Epithelial cell of alveolus of lung (primary cell): ENCODE measurements around the gene ZNG1B. TPM values are rescaled to one million over a fixed set of nuclear protein-coding genes. Genes with fewer than 3 reads are reported as not detected.

Experiments
- total RNA-seq: library from RNA; depleted of rRNA; stranded (reverse); fragments of >200 nt; gene quantifications from 2 replicates; pipeline ENCODE4 v1.2.1, GENCODE V29; 2015

ZNG1B gene
- 9.6 and 17.3 TPM in 2 replicates for total RNA-seq

GRCh38 chr2:113437508-113438465, at the start of gene ZNG1B:
TSS of gene ZNG1B (plus strand) at chr2:113437691. CDS start at chr2:113437869, 178 bp downstream.

GRCh38 chr2:113498365-113498764, 60.9 kb downstream of the ZNG1B start, which contains the start of gene FOXD4L1:
TSS of gene FOXD4L1 (plus strand) at chr2:113498665. CDS start at chr2:113499257, 592 bp downstream.

Other genes with a start within 250 kb of the ZNG1B start
- gene PAX8, start 158.8 kb upstream of the ZNG1B start, total RNA-seq, result 1.0 and 1.9 TPM in 2 replicates
- under 0.01 and 0.16 TPM in 2 replicates for gene FOXD4L1, start 61.0 kb downstream of the ZNG1B start, total RNA-seq
- gene RABL2A, start 189.6 kb downstream of the ZNG1B start, total RNA-seq, result 1.3 and 5.3 TPM in 2 replicates